T-cell (primary cell): ENCODE results near the gene PPP4C. TPM values are rescaled to one million over a fixed set of nuclear protein-coding genes. Genes with fewer than 3 reads are reported as not detected.
A peak's percentile ranks its signal among the peaks of the same experiment; 100 is the strongest.

Experiments
- ATAC-seq, 4 experiments: fragments of 200-7000 bp in 3 of 4; fragments of 150-1000 bp in 1 of 4; cut with Tn5 transposase; replicated peaks in 1 of 4; 1 replicate in 3 of 4; 2 replicates in 1 of 4; pipeline ENCODE4 v1.10.0; 2021; ENCODE audit warnings: moderate library complexity in 3 of 4, mild to moderate bottlenecking in 2 of 4, moderate number of reproducible peaks in 1 of 4
- CTCF ChIA-PET, 2 donors: fragments of 300-600 bp; sonication (Branson Sonifier 250); formaldehyde crosslinking; loops; one replicate each; lab custom pipeline; 2022; ENCODE audit warnings: antibody characterized with exemption in 2 of 2; lab: Charles Lee
- POLR2A ChIA-PET, 2 donors: fragments of 300-600 bp; sonication (Branson Sonifier 250); formaldehyde crosslinking; loops; one replicate each; lab custom pipeline; 2022; ENCODE audit warnings: antibody characterized with exemption in 2 of 2; lab: Charles Lee
- DNase-seq, 35 experiments: peaks; one replicate each; pipeline versions ENCODE4 v3.0.0 to v3.0.0-alpha.2; 2013 to 2023
- H3K27ac ChIP-seq: one replicate; pipeline ENCODE4 v1.5.1; 2013; ENCODE audit warnings: low read length
- H3K27me3 ChIP-seq, 2 experiments: replicated peaks in 1 of 2; 1 replicate in 1 of 2; 2 replicates in 1 of 2; pipeline versions ENCODE4 v1.6.1 to v1.7.0; 2013; ENCODE audit warnings: low read length in 1 of 2, mixed read lengths in 1 of 2; ENCODE audit not compliant: control insufficient read depth in 2 of 2, insufficient read depth in 2 of 2; ENCODE audit errors: extremely low read depth in 1 of 2
- H3K36me3 ChIP-seq, 2 donors: 1 replicate in 1 of 2; 2 replicates in 1 of 2; pipeline versions ENCODE4 v1.6.1 to v1.7.0; 2013; ENCODE audit warnings: low read length in 1 of 2; ENCODE audit not compliant: control insufficient read depth in 2 of 2, insufficient read depth in 1 of 2; ENCODE audit errors: extremely low read depth in 1 of 2
- H3K4me1 ChIP-seq, 2 experiments: 1 replicate in 1 of 2; 2 replicates in 1 of 2; pipeline versions ENCODE4 v1.6.1 to v1.7.0; 2013; ENCODE audit warnings: low read length in 2 of 2, mixed read lengths in 1 of 2; ENCODE audit not compliant: insufficient read depth in 2 of 2, control insufficient read depth in 1 of 2; ENCODE audit errors: extremely low read depth in 1 of 2
- H3K4me3 ChIP-seq, 2 donors: 1 replicate in 1 of 2; 2 replicates in 1 of 2; pipeline versions ENCODE4 v1.5.1 to v1.7.0; 2013; ENCODE audit warnings: mild to moderate bottlenecking in 2 of 2, low read length in 1 of 2, moderate library complexity in 1 of 2; ENCODE audit not compliant: control insufficient read depth in 1 of 2; ENCODE audit errors: extremely low read depth in 1 of 2
- H3K9me3 ChIP-seq: 2 replicates; pipeline ENCODE4 v1.7.0; 2013
- H3K27ac Mint-ChIP-seq, 2 donors: one replicate each; pipeline ENCODE4 v1.8.0; 2020 to 2021; ENCODE audit warnings: mild to moderate bottlenecking in 2 of 2, mixed read lengths in 2 of 2
- H3K27me3 Mint-ChIP-seq, 2 donors: one replicate each; pipeline ENCODE4 v1.8.0; 2021 to 2022; ENCODE audit warnings: mixed read lengths in 2 of 2
- H3K36me3 Mint-ChIP-seq: one replicate; pipeline ENCODE4 v1.8.0; 2021; ENCODE audit warnings: mixed read lengths
- H3K4me1 Mint-ChIP-seq, 3 donors: one replicate each; pipeline ENCODE4 v1.8.0; 2020 to 2022; ENCODE audit warnings: mixed read lengths in 3 of 3, mild to moderate bottlenecking in 1 of 3
- H3K4me3 Mint-ChIP-seq, 3 donors: one replicate each; pipeline ENCODE4 v1.8.0; 2020 to 2022; ENCODE audit warnings: mild to moderate bottlenecking in 3 of 3, mixed read lengths in 3 of 3, moderate library complexity in 3 of 3
- H3K9me3 Mint-ChIP-seq, 3 donors: one replicate each; pipeline ENCODE4 v1.8.0; 2020 to 2022; ENCODE audit warnings: mixed read lengths in 3 of 3
- whole genome bisulfite sequencing: methylation state at CpG from one replicate; pipeline ENCODE4 v1.1.5; 2013; ENCODE audit warnings: missing lambda C conversion rate; ENCODE audit not compliant: insufficient coverage; 5-methylcytosine and 5-hydroxymethylcytosine counted together
- total RNA-seq, 35 experiments: library from RNA in 6 of 35; stranded (reverse) in 6 of 35; fragments of 120-200 nt in 1 of 35; gene quantifications; one replicate each; pipeline versions ENCODE4 v1.2.1 to v1.2.4 and lab custom pipeline; 2013 to 2026

PPP4C gene
- total RNA-seq, 5 donors from 2014 or later (not counting 1 experiment from before 2014, with no cell fraction given), result 71.2 to 110 (median 97.9) TPM

DNA sequence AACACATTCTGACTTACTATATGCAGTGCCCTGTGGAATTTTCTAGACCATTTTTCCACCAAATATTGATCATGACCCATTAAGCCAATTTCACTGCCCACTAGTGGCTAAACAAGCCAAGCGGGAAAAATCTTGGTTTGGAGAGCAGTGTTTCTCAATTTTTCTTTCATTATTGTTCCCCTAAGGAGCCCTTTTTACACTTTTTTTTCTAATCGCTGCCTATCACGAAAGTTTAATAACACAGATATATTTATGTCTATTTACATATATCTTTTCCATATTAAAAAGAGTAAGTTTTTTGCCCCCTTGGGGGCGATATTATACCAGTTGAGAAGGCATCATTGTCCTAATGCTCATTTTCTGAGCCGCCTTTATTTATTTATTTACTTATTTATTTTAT lies 34.0 kb upstream of the PPP4C start:
- peak in 1 of 35 experiments; percentile 55 for DNase-seq
- H3K4me3 Mint-ChIP-seq, result no peak overlapping the region

DNA sequence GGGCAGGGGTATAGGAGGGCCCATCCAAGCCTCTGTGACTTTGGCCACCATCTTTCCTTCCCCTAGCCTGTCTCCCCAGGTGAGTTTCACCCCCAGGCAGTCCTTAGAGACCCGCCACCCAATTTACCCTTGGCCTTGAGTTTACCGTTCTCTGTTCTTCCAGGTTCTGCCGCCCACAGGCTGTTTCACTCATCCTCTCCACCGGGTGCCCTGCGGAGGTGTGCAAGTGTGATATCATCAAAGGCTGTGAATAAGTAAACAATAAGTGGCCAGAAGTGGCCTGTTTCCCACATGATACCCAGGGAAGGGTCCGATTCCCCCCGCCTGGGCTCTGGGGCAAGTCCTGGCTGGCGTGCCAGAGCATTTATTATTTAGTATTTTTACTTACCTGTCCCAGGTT lies 29.6 kb upstream of the PPP4C start:
- ATAC-seq (no peak), DNase-seq (no peak)
- WGBS, result 20% methylated on average over 2 of the region's 8 CpGs
- Histone ChIP-seq H3K4me3 (no peak overlapping the region), H3K27me3 (peaks cover 0 to 13% of the 10 kb centered on the region in 2 experiments), H3K9me3 (no peaks in the 10 kb centered on the region), H3K27ac (no peak overlapping the region), H3K36me3 (no peaks in the 10 kb centered on the region), H3K4me1 (no peaks in the 10 kb centered on the region)
- no peaks in the 10 kb centered on the region for H3K9me3 Mint-ChIP-seq
- no peak overlapping the region for H3K4me3 Mint-ChIP-seq
- no peaks in the 10 kb centered on the region for H3K4me1 Mint-ChIP-seq
- POLR2A ChIA-PET, result no interaction called here
- CTCF ChIA-PET, result no interaction called here
- H3K36me3 Mint-ChIP-seq, result no peaks in the 10 kb centered on the region
- H3K27me3 Mint-ChIP-seq, result no peaks in the 10 kb centered on the region
- H3K27ac Mint-ChIP-seq, result no peak overlapping the region

More for the DNA sequence above, 34.0 kb upstream of the PPP4C start:
- no CpG with 5 or more reads among the region's 5 CpGs for WGBS
- no peak overlapping the region for H3K27ac Mint-ChIP-seq
- H3K4me1 Mint-ChIP-seq, result no peaks in the 10 kb centered on the region
- H3K27ac ChIP-seq, result no peak overlapping the region
- H3K4me1 ChIP-seq, result no peaks in the 10 kb centered on the region
- no peaks in the 10 kb centered on the region for H3K9me3 Mint-ChIP-seq
- peak in 1 of 4 experiments; percentile 36 for ATAC-seq
- ChIA-PET POLR2A (no interaction called here), CTCF (no interaction called here)
- peaks cover 0 to 13% of the 10 kb centered on the region in 2 experiments for H3K27me3 ChIP-seq
- H3K4me3 ChIP-seq, result no peak overlapping the region
- H3K36me3 ChIP-seq, result no peaks in the 10 kb centered on the region
- no peaks in the 10 kb centered on the region for H3K9me3 ChIP-seq
- H3K27me3 Mint-ChIP-seq, result peaks cover 0 to 4% of the 10 kb centered on the region in 2 donors
- H3K36me3 Mint-ChIP-seq, result no peaks in the 10 kb centered on the region

DNA sequence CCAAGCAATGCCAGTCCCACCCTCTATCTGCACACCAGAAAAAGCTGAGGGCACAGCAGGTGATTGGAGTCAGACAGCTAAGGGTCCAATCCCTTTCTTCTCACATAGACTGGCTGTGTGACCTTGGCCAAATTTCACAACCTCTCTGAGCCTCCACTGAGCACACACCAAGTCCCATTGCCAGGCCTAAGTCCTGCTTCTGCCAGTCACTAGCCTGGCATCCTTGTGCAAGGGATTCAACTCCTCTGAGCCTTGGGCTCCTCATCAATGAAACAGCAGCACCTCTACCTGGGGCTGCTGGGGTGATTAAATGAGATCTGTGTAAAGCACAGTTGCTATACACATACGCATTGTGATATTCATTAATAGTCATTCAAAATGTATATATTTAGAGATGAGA lies 29.2 kb upstream of the PPP4C start:
- no peak for ATAC-seq
- no peak overlapping the region for H3K27ac Mint-ChIP-seq

DNA sequence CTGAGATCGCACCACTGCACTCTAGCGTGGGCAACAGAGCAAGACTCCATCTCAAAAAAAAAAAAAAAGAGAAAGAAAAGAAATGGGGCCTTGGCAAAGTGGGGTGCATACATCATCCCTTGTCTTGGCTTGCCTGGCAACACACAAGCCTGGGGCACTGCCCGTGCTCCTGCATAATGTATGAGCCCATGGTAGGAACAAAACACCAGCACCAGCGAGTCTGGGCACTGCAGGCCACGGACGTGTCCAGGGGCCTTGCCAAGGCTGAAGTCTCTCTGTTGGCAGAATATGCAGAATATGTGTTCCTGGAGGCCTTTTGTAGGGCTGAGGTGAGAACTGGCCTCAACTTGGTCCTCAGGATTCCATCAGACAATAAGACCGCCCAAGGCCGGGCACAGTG lies 25.9 kb upstream of the PPP4C start:
- peaks cover 10 to 22% of the 10 kb centered on the region in 2 experiments for H3K4me1 ChIP-seq
- no peaks in the 10 kb centered on the region for H3K36me3 ChIP-seq
- DNase-seq, result no peak
- H3K9me3 ChIP-seq, result no peaks in the 10 kb centered on the region
- Mint-ChIP-seq H3K27me3 (no peaks in the 10 kb centered on the region), H3K4me3 (no peak overlapping the region), H3K36me3 (no peaks in the 10 kb centered on the region), H3K4me1 (peaks cover 17 to 19% (median 18%) of the 10 kb centered on the region in 3 donors), H3K27ac (no peak overlapping the region), H3K9me3 (no peaks in the 10 kb centered on the region)
- H3K4me3 ChIP-seq, result no peak overlapping the region
- POLR2A ChIA-PET, result no interaction called here
- CTCF ChIA-PET, result no interaction called here
- WGBS, result 99% methylated on average over 6 of the region's 8 CpGs
- H3K27ac ChIP-seq, result no peak overlapping the region
- no peak for ATAC-seq
- H3K27me3 ChIP-seq, result peaks cover 0 to 17% of the 10 kb centered on the region in 2 experiments

More for the DNA sequence above, 29.2 kb upstream of the PPP4C start:
- Histone ChIP-seq H3K4me3 (no peak overlapping the region), H3K36me3 (no peaks in the 10 kb centered on the region), H3K4me1 (no peaks in the 10 kb centered on the region), H3K9me3 (no peaks in the 10 kb centered on the region), H3K27me3 (peaks cover 0 to 10% of the 10 kb centered on the region in 2 experiments), H3K27ac (no peak overlapping the region)
- ChIA-PET CTCF (no interaction called here), POLR2A (no interaction called here)
- Mint-ChIP-seq H3K9me3 (no peaks in the 10 kb centered on the region), H3K4me3 (no peak overlapping the region), H3K4me1 (peaks cover 2 to 3% (median 2%) of the 10 kb centered on the region in 3 donors), H3K27me3 (no peaks in the 10 kb centered on the region), H3K36me3 (no peaks in the 10 kb centered on the region)
- no peak for DNase-seq
- WGBS, result no CpG with 5 or more reads among the region's 1 CpG

DNA sequence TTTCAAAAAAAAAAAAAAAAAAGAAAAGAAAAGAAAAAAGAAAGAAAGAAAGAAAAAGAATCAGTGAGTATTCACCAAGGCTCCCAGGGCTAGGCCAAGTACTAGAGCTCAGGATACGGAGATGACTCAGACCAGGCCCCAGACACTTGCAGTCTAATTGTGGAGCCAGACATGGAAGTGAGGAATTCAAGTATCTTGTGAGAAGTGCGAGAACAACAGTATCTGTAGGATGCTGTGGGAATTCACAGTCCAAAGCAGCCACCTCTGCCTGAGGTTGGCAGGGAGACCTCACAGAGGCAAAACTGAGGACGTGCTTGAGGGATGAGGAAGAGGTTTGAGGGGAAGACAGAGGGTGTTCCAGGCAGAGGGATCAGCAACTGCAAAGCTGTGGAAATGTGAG lies 24.3 kb upstream of the PPP4C start:
- CTCF ChIA-PET, result interaction anchor here in 1 of 2 donors (0.7 kb wide), 1 partner anchor 1022 kb away, joined by 4 read pairs; no protein-coding TSS in a partner anchor
- H3K4me3 Mint-ChIP-seq, result peak overlapping the region; percentile 53 to 82 (median 67)
- 100% methylated on average over 3 of the region's 3 CpGs for WGBS

DNA sequence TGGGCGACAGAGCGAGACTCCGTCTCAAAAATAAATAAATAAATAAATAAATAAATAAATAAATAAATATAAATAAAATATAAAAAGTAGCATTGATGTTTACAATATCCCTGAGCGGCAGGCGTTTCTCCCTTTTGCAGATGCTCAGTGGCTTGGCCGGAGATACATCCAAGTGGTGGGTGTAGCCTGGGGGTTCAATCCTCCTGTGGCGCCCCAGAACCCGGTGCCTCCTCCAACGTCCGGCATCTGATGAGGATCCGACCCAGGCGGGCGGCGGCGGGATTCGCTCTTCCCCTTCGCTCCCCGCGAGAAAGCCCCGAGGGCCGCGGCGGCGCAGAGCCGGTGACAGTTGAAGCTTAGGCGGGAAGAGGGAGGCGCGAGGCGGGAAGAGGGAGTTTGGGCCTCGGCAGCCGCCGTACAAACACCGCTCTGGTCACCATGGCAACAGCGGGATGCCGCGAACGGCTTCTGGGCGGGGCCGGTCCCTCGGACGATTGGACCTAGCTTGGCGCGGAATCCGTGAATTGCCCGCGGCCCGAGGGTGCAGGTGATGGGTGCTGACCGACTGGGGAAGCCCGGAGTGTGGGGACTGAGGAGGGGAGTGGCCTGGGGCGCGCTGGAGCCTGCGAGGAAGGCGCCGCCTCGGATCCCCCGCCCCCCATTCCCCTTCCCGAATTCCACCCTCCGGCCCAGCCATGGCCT lies 23.0 kb upstream of the PPP4C start:
- Mint-ChIP-seq H3K27ac (peak overlapping the region; percentile 55 to 63), H3K9me3 (no peaks in the 10 kb centered on the region), H3K27me3 (no peaks in the 10 kb centered on the region), H3K4me1 (peaks cover 18 to 28% (median 23%) of the 10 kb centered on the region in 3 donors), H3K4me3 (peak overlapping the region; percentile 82 to 86 (median 82)), H3K36me3 (no peaks in the 10 kb centered on the region)
- ATAC-seq (peak; percentile 76 to 81 (median 77)), DNase-seq (peak; percentile 53 to 92 (median 77))
- H3K36me3 ChIP-seq, result no peaks in the 10 kb centered on the region
- under 1% methylated on average over 38 of the region's 58 CpGs for WGBS
- H3K4me1 ChIP-seq, result peaks cover 12 to 30% of the 10 kb centered on the region in 2 experiments
- H3K9me3 ChIP-seq, result no peaks in the 10 kb centered on the region
- peaks cover 0 to 8% of the 10 kb centered on the region in 2 experiments for H3K27me3 ChIP-seq
- CTCF ChIA-PET, result interaction anchor here in 1 of 2 donors (0.5 kb wide), 1 partner anchor 15 kb away, joined by 4 read pairs; no protein-coding TSS in a partner anchor
- peak overlapping the region; percentile 65 to 69 for H3K4me3 ChIP-seq
- POLR2A ChIA-PET, result interaction anchor here in 1 of 2 donors (0.6 kb wide), 1 partner anchor 37 kb away, joined by 8 read pairs; no protein-coding TSS in a partner anchor
- no peak overlapping the region for H3K27ac ChIP-seq

More for the DNA sequence above, 24.3 kb upstream of the PPP4C start:
- DNase-seq (no peak), ATAC-seq (no peak)
- H3K9me3 Mint-ChIP-seq, result no peaks in the 10 kb centered on the region
- POLR2A ChIA-PET, result interaction anchor here in 1 of 2 donors (1.0 kb wide), 1 partner anchor 78 kb away, joined by 4 read pairs; the partner anchor contains the start of gene TAOK2
- Histone ChIP-seq H3K27me3 (peaks cover 0 to 9% of the 10 kb centered on the region in 2 experiments), H3K4me3 (no peak overlapping the region), H3K27ac (no peak overlapping the region), H3K9me3 (no peaks in the 10 kb centered on the region), H3K4me1 (peaks cover 12 to 30% of the 10 kb centered on the region in 2 experiments), H3K36me3 (no peaks in the 10 kb centered on the region)
- no peak overlapping the region for H3K27ac Mint-ChIP-seq
- H3K36me3 Mint-ChIP-seq, result no peaks in the 10 kb centered on the region
- H3K27me3 Mint-ChIP-seq, result no peaks in the 10 kb centered on the region
- H3K4me1 Mint-ChIP-seq, result peaks cover 18 to 28% (median 23%) of the 10 kb centered on the region in 3 donors
